ENCODE data around the gene TBX18. TPM values are rescaled to one million over a fixed set of nuclear protein-coding genes. Genes with fewer than 3 reads are reported as not detected.

Gene TBX18
- total RNA-seq, 3 donors from 2014 or later: 0.23 to 1.7 (median 0.82) TPM

DNA sequence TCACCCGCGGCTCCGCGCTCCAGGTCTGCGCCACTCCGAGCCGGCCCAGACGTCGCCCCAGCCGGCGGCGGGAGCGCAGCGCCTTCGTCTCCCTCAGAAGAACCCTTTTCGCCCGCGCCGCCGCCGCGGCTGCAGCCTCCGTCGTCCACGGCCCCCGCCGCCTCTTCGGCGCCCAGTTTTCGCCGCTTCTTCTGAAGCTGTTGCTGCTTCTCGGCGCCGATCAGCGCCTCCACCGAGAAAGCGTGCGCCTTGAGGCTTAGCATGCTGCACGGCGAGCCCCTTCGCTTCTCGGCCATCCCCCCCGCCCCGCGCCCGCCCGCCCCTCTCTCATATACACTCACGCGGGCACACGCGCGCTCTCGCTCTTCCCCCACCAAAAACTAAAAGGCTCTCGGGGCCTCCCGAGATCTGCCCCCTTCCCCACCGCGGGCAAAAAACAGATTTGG lies 489 bp downstream of the TBX18 start:
- no peaks in the 10 kb centered on the region for H3K4me1 ChIP-seq (ENCODE audit: low read depth)
- H3K36me3 ChIP-seq (ENCODE audit: low read depth): no peaks in the 10 kb centered on the region
- intact Hi-C loops (cut with DNase I, micrococcal nuclease): no loop called here
- H3K9me3 ChIP-seq: no peaks in the 10 kb centered on the region
- ATAC-seq (no peak), DNase-seq (no peak)
- H3K4me3 ChIP-seq: no peak overlapping the region
- TF ChIP-seq, protein P1, sequence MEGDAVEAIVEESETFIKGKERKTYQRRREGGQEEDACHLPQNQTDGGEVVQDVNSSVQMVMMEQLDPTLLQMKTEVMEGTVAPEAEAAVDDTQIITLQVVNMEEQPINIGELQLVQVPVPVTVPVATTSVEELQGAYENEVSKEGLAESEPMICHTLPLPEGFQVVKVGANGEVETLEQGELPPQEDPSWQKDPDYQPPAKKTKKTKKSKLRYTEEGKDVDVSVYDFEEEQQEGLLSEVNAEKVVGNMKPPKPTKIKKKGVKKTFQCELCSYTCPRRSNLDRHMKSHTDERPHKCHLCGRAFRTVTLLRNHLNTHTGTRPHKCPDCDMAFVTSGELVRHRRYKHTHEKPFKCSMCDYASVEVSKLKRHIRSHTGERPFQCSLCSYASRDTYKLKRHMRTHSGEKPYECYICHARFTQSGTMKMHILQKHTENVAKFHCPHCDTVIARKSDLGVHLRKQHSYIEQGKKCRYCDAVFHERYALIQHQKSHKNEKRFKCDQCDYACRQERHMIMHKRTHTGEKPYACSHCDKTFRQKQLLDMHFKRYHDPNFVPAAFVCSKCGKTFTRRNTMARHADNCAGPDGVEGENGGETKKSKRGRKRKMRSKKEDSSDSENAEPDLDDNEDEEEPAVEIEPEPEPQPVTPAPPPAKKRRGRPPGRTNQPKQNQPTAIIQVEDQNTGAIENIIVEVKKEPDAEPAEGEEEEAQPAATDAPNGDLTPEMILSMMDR (IDR thresholded peaks at IDR 0.05): no peak

DNA sequence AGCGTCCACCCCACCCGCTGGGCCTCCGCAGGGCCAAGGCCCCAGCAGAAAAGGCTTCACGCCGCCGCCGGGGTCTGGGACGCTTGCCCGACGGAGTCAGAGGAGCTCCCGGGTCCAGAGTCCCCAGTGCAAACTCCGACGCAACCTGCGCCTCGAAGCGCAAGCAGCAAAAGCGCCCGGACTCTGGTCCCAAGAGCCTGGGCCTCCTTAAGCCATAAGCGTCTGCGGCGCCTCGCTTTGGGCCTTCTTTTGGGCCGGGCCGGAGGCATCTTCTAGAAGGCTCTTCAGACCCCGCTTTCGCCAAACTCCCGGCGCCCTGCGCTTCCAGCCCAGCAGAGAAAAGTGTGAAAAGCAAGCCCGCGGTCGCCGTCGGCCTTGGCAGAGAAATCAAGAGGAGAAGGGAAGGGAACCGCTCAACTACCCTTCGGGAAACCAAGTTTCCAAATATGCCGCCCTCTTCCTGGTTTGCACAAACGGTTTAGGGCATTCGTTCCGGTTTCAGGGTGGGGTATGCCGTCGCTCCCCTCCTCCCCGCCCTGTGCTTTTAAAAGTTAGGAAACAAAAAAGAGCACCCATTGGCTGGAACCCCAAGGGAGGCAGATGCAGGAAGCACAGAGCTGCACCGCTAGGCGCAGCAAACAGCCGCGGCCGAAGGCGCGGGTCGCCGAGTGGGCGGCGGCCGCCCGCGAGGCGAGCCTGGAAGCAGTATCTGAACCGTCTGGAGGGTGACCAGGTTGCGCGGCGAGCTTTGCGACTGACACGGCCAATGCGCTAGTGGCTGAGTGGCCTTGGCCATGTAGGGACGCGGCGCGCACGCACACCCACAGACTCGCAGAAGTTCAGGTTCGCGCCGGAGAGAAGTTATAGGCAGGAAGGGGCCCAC lies 1.2 kb downstream of the TBX18 start:
- intact Hi-C loops (cut with DNase I, micrococcal nuclease): no loop called here
- TF ChIP-seq, protein P1 (IDR thresholded peaks at IDR 0.05): no peak
- no peaks in the 10 kb centered on the region for H3K9me3 ChIP-seq
- no peak overlapping the region for H3K4me3 ChIP-seq
- H3K4me1 ChIP-seq (ENCODE audit: low read depth): no peaks in the 10 kb centered on the region
- no peaks in the 10 kb centered on the region for H3K36me3 ChIP-seq (ENCODE audit: low read depth)
- DNase-seq (peak in 2 of 3 donors; percentile 34 to 54), ATAC-seq (peak; percentile 54)

DNA sequence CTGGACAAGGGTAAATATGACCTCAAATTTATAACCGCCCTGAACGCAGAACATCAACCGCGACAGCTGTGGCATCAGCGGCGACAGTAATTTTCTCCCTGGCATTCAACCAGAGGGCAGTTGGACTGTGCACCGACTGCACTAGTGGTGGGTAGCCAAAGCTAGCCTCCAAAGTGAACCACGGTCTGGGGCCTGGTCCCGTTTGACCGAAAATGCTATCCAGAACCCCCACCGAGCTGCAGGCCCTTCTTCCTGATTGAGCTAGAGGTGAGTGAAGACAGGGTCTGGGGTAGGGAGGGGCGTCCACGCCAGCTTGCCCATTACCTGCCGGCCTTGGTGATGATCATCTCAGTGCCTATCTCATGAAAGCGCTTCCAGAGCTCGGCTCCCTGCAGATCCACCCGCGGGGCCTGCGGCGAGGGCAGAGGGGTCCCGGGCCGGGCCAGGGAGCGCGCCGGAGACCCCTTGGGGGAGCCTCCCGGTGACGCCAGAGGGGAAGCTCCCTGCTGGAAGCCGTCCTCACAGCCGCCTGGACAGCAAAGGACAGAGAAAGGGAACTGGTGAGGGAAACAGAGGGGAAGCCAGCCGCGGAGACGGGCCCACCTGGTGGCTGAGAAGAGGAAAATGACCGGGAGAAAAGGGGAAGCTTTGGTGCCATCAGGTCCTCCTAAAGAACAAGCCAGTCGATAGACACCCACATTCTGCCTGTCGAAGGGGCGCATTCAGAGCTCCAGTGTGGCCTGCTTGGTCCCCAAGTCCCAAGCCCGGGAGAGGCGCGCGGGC lies 2.0 kb downstream of the TBX18 start:
- Histone ChIP-seq H3K4me1 (ENCODE audit: low read depth) (no peaks in the 10 kb centered on the region), H3K9me3 (no peaks in the 10 kb centered on the region), H3K36me3 (ENCODE audit: low read depth) (no peaks in the 10 kb centered on the region), H3K4me3 (no peak overlapping the region)
- DNase-seq (peak in 2 of 3 donors; percentile 21 to 41), ATAC-seq (no peak)
- intact Hi-C loops (cut with DNase I, micrococcal nuclease): no loop called here
- TF ChIP-seq, protein P1 (IDR thresholded peaks at IDR 0.05): no peak

DNA sequence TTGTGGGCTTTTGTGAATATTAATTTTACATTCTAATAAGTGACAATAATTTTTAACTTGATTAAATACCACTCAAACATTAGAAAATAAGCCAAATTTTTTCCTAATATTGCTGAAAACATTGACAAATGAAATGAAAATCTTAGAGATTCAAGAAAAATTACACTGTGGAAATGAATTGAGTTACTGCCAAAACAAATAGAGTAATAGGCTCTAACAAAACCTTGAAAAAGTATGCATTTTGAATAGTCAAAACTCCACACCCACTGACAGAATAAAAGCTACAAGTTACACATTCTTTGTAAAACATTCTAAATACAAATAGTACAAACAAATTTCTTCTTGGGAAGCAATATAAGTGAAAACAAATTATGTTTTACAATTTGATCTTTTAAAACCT lies 5.9 kb downstream of the TBX18 start:
- Histone ChIP-seq H3K4me1 (ENCODE audit: low read depth) (no peaks in the 10 kb centered on the region), H3K36me3 (ENCODE audit: low read depth) (no peaks in the 10 kb centered on the region), H3K4me3 (no peak overlapping the region), H3K9me3 (no peaks in the 10 kb centered on the region)
- no peak for ATAC-seq
- DNase-seq: no peak
- intact Hi-C loops (cut with DNase I, micrococcal nuclease): no loop called here
- TF ChIP-seq, protein P1 (IDR thresholded peaks at IDR 0.05): no peak

DNA sequence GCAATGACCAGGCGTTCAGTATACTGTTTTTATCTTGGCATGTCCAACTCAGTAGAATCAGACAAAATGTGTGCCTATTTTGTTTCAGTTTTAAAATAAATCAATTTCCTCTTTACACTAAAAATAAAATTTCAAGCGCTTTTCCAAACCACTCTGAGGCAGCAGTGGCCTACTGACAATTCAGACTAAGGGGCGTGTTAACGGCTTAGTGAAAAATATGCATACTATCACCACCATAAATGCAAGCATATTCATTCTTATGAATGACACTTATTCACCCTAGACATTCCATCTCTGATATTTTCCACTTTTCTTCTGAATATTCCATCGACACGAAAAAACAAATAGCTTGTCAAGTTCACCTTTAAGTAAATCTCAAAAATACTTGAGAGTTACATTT lies 7.5 kb downstream of the TBX18 start:
- Histone ChIP-seq H3K4me1 (ENCODE audit: low read depth) (no peaks in the 10 kb centered on the region), H3K9me3 (no peaks in the 10 kb centered on the region), H3K36me3 (ENCODE audit: low read depth) (no peaks in the 10 kb centered on the region), H3K4me3 (no peak overlapping the region)
- DNase-seq: no peak
- TF ChIP-seq, protein P1 (IDR thresholded peaks at IDR 0.05): no peak
- no peak for ATAC-seq
- intact Hi-C loops (cut with DNase I, micrococcal nuclease): no loop called here

Data from mucosa of descending colon (tissue), 3 donors.